Measurements from ENCODE around the gene MACROH2A2. TPM values are rescaled to one million over a fixed set of nuclear protein-coding genes. Genes with fewer than 3 reads are reported as not detected.

MACROH2A2 gene
- total and polyA plus RNA-seq, 2 of the 13 experiments (the other 11 are each of a cell fraction or from before 2014, with no cell fraction given) = 9.8 to 43.1 TPM

- Histone ChIP-seq H3K79me2 (ENCODE audit: insufficient read depth, low read length) (no peaks in the 10 kb centered on the region), H4K20me1 (ENCODE audit: insufficient read depth, low read length) (no peaks in the 10 kb centered on the region), H3K4me3 (replicated peaks in 1 of 3; ENCODE audit: insufficient read depth in 1 of 3, low read depth in 2 of 3, low read length in 3 of 3) (no peak overlapping the region), H3K4me1 (ENCODE audit: insufficient read depth, low read length) (no peaks in the 10 kb centered on the region), H3K27me3 (ENCODE audit: control insufficient read depth in 1 of 2, insufficient read depth in 2 of 2, low read length in 2 of 2) (no peaks in the 10 kb centered on the region), H3K4me2 (ENCODE audit: low read depth, low read length) (no peak overlapping the region), H3K27ac (ENCODE audit: extremely low read length, insufficient read depth, low read length) (no peak overlapping the region), H3K36me3 (replicated peaks in 1 of 2; ENCODE audit: control insufficient read depth in 1 of 2, insufficient read depth in 2 of 2, low read length in 2 of 2) (no peaks in the 10 kb centered on the region; a peak in 2 of 5 replicates), H3K9me3 (ENCODE audit: low read length) (no peaks in the 10 kb centered on the region), H2AFZ (ENCODE audit: low read length) (no peak overlapping the region), H3K9ac (ENCODE audit: insufficient read depth, low read depth, low read length) (no peak overlapping the region)
- DNase-seq (ENCODE audit: low spot score) = no peak
- no peak for FAIRE-seq
- TF ChIP-seq PHB2 (IDR thresholded peaks at IDR 0.05; ENCODE audit: partially characterized antibody) (no peak), CHD2 (IDR thresholded peaks at IDR 0.05; ENCODE audit: low read depth, low read length) (no peak), KAT7 (CRISPR knock-in tag; IDR thresholded peaks at IDR 0.05; ENCODE audit: borderline replicate concordance) (no peak)
- TF ChIP-seq, protein P1, sequence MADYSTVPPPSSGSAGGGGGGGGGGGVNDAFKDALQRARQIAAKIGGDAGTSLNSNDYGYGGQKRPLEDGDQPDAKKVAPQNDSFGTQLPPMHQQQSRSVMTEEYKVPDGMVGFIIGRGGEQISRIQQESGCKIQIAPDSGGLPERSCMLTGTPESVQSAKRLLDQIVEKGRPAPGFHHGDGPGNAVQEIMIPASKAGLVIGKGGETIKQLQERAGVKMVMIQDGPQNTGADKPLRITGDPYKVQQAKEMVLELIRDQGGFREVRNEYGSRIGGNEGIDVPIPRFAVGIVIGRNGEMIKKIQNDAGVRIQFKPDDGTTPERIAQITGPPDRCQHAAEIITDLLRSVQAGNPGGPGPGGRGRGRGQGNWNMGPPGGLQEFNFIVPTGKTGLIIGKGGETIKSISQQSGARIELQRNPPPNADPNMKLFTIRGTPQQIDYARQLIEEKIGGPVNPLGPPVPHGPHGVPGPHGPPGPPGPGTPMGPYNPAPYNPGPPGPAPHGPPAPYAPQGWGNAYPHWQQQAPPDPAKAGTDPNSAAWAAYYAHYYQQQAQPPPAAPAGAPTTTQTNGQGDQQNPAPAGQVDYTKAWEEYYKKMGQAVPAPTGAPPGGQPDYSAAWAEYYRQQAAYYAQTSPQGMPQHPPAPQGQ (CRISPR knock-in tag; IDR thresholded peaks at IDR 0.05; ENCODE audit: borderline replicate concordance) = no peak
- in situ Hi-C loops (cut with HindIII; ENCODE audit: extremely low pct_ligation_motif_present, low pct_unique_long_range_greater_than_20kb) (no loop called here), intact Hi-C loops (cut with micrococcal nuclease; ENCODE audit: unreplicated experiment) (no loop called here)
- ATAC-seq = no peak
- BruUV-seq (replicated peaks) = no TSS peak
- 95% methylated on average over 10 of the region's 10 CpGs for WGBS (ENCODE audit: low lambda C conversion rate)
- POLR2A ChIA-PET = no interaction called here
- CTCF ChIA-PET (ENCODE audit: low intra/inter-chr PET ratio, low total read pairs) = no interaction called here
Observed at GRCh38 chr10:70068925-70069324, 16.3 kb downstream of the MACROH2A2 start.

- no peaks in the 10 kb centered on the region for H3K4me1 ChIP-seq (ENCODE audit: insufficient read depth, low read length)
- ChIA-PET POLR2A (no interaction called here), CTCF (ENCODE audit: low intra/inter-chr PET ratio, low total read pairs) (no interaction called here)
- no peaks in the 10 kb centered on the region for H3K9me3 ChIP-seq (ENCODE audit: low read length)
- ATAC-seq = no peak
- no peak for DNase-seq (ENCODE audit: low spot score)
- WGBS (ENCODE audit: low lambda C conversion rate) = 96% methylated on average over 5 of the region's 5 CpGs
- H3K27me3 ChIP-seq (ENCODE audit: control insufficient read depth in 1 of 2, insufficient read depth in 2 of 2, low read length in 2 of 2) = no peaks in the 10 kb centered on the region
- no peak overlapping the region for H2AFZ ChIP-seq (ENCODE audit: low read length)
- FAIRE-seq = no peak
- in situ Hi-C loops (cut with HindIII; ENCODE audit: extremely low pct_ligation_motif_present, low pct_unique_long_range_greater_than_20kb) (no loop called here), intact Hi-C loops (cut with micrococcal nuclease; ENCODE audit: unreplicated experiment) (no loop called here)
- no peaks in the 10 kb centered on the region for H3K79me2 ChIP-seq (ENCODE audit: insufficient read depth, low read length)
- no peaks in the 10 kb centered on the region for H4K20me1 ChIP-seq (ENCODE audit: insufficient read depth, low read length)
- no TSS peak for BruUV-seq (replicated peaks)
- no peak overlapping the region for H3K27ac ChIP-seq (ENCODE audit: extremely low read length, insufficient read depth, low read length)
- no peak overlapping the region for H3K4me2 ChIP-seq (ENCODE audit: low read depth, low read length)
- H3K9ac ChIP-seq (ENCODE audit: insufficient read depth, low read depth, low read length) = no peak overlapping the region
- H3K36me3 ChIP-seq (replicated peaks in 1 of 2; ENCODE audit: control insufficient read depth in 1 of 2, insufficient read depth in 2 of 2, low read length in 2 of 2) = no peaks in the 10 kb centered on the region; a peak in 2 of 5 replicates
- TF ChIP-seq CHD4 (IDR thresholded peaks at IDR 0.05; ENCODE audit: borderline replicate concordance, low read length) = no peak
- TF ChIP-seq YEATS4 (CRISPR knock-in tag; IDR thresholded peaks at IDR 0.05; ENCODE audit: borderline replicate concordance) = no peak
- no peak for TF ChIP-seq ZNF30 (CRISPR knock-in tag; IDR thresholded peaks at IDR 0.05)
- H3K4me3 ChIP-seq (replicated peaks in 1 of 3; ENCODE audit: insufficient read depth in 1 of 3, low read depth in 2 of 3, low read length in 3 of 3) = no peak overlapping the region
Observed at GRCh38 chr10:70069346-70069745, 16.7 kb downstream of the MACROH2A2 start.
